Islet of Langerhans (tissue), 1 donor: ENCODE results near the gene CCNL2.

Source experiments
- FAIRE-seq: peaks from one replicate; lab custom pipeline; 2011; peaks lifted over from hg19 to GRCh38; lab: Jason Lieb, UNC

CCNL2 gene

DNA sequence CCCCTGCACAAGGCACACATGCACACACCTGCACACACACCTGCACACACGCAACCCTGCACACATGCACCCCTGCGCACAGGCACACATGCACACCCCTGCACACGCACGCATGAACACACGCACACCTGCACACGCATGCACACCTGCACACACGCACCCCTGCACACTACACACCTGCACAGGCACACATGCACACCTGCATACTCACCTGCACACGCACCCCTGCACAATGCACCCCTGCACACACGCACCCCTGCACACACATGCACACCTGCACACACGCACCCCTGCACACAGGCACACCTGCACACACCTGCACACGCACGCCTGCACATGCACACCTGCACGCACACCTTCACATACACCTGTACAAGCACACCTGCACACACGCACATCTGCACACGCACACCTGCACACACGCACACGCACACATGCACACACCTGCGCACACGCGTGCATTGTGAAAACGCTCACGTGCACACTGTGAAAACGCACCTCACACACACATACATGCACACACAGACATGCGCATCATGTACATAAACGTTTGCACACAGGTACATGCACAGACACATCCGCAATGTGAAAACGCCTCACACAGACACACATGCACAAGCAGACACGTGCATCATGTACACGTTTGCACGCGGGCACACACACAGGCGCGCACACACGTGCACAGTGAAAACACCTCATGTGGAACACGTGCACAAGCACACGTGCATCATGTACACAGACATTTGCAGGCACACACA lies 58.2 kb downstream of the CCNL2 start:
- FAIRE-seq = no peak

DNA sequence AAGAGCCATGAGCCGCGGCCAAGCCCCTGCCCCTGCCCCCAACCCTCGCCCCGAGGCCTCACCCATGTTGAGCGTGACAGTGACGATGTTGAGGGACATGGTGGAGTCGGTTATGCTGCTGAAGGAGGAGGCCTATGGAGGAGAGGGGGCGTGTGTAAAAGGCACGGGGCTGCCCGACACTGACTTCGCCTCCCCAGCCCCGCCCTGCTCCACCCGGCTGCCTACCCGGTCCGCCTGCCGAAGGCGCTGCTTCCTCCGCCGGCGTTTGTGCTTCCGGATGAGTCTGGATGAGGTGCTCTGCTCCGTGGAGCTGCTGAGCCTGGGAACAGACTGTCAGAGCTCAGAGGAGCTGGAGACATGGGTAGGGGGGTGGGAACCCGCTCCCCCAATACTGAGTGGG lies 59.0 kb downstream of the CCNL2 start:
- FAIRE-seq = no peak

DNA sequence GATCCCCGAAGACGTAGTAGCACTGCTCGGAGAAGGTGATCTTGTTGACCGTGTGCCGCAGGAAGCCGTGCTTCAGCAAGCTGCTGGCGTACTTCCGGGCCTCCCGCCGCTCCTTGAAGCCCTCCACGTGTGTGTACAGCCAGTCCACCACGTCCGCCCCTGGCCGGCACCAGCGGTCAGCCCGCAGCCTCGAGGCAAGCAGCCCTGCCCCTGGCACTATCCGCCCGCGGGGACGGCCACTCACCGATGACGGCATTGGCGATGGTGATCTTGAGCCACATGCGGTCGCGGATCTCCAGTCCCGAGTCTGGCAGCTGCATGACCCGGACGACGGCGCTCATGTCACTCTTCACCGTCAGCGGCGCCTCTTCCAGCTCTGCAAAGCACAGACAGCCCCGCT lies 60.9 kb downstream of the CCNL2 start:
- no peak for FAIRE-seq

DNA sequence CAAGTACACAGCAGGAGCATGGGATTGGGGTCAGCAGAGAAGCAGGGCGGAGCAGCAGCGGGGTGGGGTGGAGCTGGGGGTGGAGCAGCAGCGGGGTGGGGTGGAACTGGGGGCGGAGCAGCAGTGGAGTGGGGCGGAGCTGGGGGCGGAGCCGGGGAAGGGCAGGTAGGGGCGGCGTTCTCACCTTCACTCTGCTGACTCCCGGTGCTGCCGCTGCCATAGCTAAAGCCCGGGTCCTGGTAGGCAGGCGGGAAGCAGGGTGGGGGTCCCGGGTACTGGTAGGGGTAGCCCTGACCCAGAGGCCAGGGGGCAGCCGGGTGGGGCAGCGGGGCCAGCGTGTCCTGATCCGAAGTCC lies 61.4 kb downstream of the CCNL2 start:
- FAIRE-seq = no peak

DNA sequence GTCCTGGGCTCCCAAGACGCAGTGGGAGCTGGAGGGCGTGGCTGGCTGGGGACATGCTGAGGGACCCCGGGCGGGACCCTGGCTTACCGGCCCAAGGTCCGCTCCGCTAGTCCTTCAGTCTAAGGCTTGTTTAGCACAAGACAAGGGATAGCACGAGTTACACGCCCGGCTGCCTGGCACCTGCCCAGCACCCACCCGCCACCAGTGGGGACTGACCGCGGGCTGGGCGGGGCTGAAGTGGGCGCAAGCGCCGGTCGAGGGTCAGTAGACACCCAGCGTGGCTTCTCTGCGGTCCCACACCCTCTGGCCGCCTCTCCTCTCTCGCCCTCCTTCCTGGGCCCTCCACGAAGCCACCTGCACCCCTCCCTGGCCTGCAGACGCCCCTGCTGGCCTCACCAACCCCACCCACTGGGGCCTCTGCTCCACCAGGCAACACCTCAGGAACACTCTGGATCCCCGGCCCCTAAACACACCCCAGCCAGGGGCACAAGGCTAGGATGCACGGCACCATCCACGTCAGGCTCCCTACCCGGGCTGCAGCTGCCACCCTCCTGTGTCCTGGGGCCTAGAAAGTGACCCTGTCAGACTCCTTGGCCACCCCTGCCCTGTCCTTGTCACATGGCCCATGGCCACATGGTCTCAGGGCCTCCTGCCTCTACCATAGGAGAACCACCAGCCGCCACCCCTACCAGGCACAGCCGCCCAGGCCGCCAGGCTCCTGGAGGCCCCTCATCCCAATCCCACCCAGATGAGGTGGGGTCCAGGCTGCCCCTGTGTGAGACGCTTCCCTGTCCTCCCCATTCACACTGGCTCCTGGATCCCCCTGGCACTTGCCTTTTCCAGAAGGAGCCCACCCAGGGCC lies 62.0 kb downstream of the CCNL2 start:
- FAIRE-seq = no peak

DNA sequence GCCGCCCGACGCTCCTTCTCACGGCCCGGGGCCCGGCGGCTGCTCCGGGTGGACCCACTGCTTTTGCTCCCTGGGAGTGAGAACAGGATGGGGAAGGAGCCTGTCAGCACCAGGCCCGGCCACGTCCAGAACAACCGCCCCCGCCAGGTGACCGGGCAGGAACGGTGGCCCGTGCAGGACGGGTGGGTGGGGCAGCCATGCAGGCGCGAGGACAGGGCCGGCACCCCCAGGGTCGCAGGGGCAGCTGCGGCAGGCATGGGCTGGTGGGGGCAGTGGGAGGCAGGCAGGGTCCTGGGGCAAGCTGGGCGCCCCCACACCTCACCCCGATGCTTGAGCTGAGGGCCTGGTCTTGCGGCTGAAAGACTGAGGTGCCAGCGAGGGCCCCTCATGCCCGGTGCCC lies 62.7 kb downstream of the CCNL2 start:
- no peak for FAIRE-seq

DNA sequence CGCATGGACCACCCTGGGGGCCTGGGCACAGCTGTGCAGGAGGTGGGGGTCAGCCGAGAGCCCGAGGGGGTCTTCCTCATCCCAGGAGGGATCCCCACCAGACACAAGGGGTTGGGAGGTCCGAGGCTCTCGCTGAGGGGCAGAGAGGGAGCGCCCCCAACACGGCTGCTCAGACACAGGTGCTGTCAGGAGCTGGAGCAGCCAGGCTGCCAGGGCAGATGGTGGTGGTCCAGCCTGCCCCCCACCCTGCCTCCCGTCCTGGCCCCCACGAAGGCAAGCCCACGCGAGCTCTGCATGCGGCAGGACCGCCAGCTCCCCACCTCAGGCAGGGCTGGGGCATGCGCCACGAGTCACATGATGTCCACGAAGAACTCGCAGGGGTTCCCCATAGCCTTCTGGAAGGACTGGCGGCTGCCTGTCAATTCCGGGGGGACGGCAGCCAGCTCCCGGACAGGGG lies 63.3 kb downstream of the CCNL2 start:
- no peak for FAIRE-seq
